ENCODE measurements around the gene ATXN1.

- TF ChIP-seq CTCF (conservative IDR thresholded peaks at IDR 0.05; ENCODE audit: low read length), result no peak
- TF ChIP-seq EZH2phosphoT487 (IDR thresholded peaks at IDR 0.05; ENCODE audit: borderline replicate concordance), result no peak
Measured at GRCh38 chr6:16488813-16489212, 272.4 kb downstream of the ATXN1 start.

Measured in Loucy (cell line).